ENCODE results near the gene IKZF3.
A peak's percentile ranks its signal among the peaks of the same experiment; 100 is the strongest.

IKZF3 gene

GRCh38 chr17:39753514-39754160 is 110.5 kb downstream of the IKZF3 start:
- CTCF ChIA-PET = interaction anchor here (0.6 to 10.1 kb wide), 25 partner anchors 9 to 518 kb away, joined by 3 to 140 read pairs (median 4); partner anchors contain the start of genes MIEN1, PNMT and PPP1R1B
- POLR2A ChIA-PET = interaction anchor here (1.0 to 2.3 kb wide), 5 partner anchors 14 to 82 kb away, joined by 3 to 8 read pairs (median 4); partner anchors contain the start of genes ERBB2 and MIEN1
- H3K27ac ChIP-seq (ENCODE audit: extremely low read depth, low read depth, low read length) = peak overlapping the region; percentile 87
- TF ChIP-seq KLF1 (tag by site-specific recombination; IDR thresholded peaks at IDR 0.05) = peak; percentile 17; the same call in 1 of the 2 replicates
- peak; percentile 83; the same call in 1 of the 2 replicates for TF ChIP-seq TCF7L2 (IDR thresholded peaks at IDR 0.05; ENCODE audit: borderline replicate concordance, low read depth, low read length)
- TF ChIP-seq, protein P1, sequence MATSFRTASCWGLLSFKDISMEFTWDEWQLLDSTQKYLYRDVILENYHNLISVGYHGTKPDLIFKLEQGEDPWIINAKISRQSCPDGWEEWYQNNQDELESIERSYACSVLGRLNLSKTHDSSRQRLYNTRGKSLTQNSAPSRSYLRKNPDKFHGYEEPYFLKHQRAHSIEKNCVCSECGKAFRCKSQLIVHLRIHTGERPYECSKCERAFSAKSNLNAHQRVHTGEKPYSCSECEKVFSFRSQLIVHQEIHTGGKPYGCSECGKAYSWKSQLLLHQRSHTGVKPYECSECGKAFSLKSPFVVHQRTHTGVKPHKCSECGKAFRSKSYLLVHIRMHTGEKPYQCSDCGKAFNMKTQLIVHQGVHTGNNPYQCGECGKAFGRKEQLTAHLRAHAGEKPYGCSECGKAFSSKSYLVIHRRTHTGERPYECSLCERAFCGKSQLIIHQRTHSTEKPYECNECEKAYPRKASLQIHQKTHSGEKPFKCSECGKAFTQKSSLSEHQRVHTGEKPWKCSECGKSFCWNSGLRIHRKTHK (tag by site-specific recombination; IDR thresholded peaks at IDR 0.05) = no peak
- peak; percentile 57; the same call in 1 of the 2 replicates for TF ChIP-seq ZNF777 (tag by site-specific recombination; IDR thresholded peaks at IDR 0.05; ENCODE audit: borderline replicate concordance)
- peaks cover 4% of the 10 kb centered on the region; the same call in 1 of the 2 replicates for H3K4me1 ChIP-seq (ENCODE audit: control insufficient read depth, insufficient read depth, low read length)
- H3K36me3 ChIP-seq (ENCODE audit: control insufficient read depth in 2 of 2, insufficient read depth in 1 of 2, low read length in 2 of 2) = no peaks in the 10 kb centered on the region
- no peaks in the 10 kb centered on the region for H3K9me3 ChIP-seq (ENCODE audit: control insufficient read depth, insufficient read depth, low read depth, low read length)
- peak overlapping the region; percentile 50 for H3K4me3 ChIP-seq (ENCODE audit: low read depth, low read length)

DNA sequence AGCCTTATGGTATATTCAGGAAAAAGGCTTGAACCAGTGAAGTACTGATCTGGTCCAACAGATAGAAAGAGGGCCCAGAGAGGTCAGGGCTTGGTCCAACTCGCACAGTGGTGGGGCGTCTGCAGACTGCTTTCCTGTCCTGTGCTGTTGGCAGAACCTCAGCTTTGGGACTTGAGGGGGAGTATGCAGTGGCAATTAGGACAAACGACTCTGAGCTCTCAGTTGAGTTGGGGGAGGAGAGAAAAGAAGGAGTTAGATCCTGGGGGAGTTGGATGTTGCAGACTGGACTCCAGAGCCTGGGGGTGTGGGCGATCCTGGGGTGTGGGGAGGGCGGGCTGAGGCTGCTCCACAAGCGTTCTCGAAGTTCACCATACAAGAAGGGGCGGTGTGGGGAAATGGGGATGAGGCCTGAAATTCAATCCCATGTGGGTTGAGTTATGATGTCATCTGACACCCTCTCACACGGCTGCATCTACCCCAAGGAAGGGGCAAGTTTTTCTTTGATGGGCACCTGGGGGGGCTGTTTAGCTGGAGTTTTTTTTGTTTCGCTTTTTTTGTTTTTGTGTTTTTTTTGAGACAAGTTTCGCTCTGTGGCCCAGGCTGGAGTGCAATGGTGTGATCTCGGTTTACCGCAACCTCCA is 111.8 kb downstream of the IKZF3 start:
- no peaks in the 10 kb centered on the region for H3K9me3 ChIP-seq (ENCODE audit: control insufficient read depth, insufficient read depth, low read depth, low read length)
- H3K36me3 ChIP-seq (ENCODE audit: control insufficient read depth in 2 of 2, insufficient read depth in 1 of 2, low read length in 2 of 2) = no peaks in the 10 kb centered on the region
- H3K4me3 ChIP-seq (ENCODE audit: low read depth, low read length) = no peak overlapping the region
- ChIA-PET POLR2A (interaction anchor here (0.6 to 2.3 kb wide), 4 partner anchors 22 to 228 kb away, joined by 3 to 8 read pairs (median 4); partner anchors contain the start of genes ERBB2, MIEN1 and PSMD3), CTCF (interaction anchor here (0.6 to 10.1 kb wide), 15 partner anchors 20 to 290 kb away, joined by 3 to 140 read pairs (median 4); partner anchors contain the start of genes ERBB2, MIEN1 and PPP1R1B)
- peaks cover 4% of the 10 kb centered on the region; the same call in 1 of the 2 replicates for H3K4me1 ChIP-seq (ENCODE audit: control insufficient read depth, insufficient read depth, low read length)
- no peak overlapping the region for H3K27ac ChIP-seq (ENCODE audit: extremely low read depth, low read depth, low read length)
- TF ChIP-seq ZNF830 (tag by site-specific recombination; IDR thresholded peaks at IDR 0.05; ENCODE audit: low read depth) (no peak), ZNF2 (tag by site-specific recombination; IDR thresholded peaks at IDR 0.05) (no peak), ZBTB21 (tag by site-specific recombination; IDR thresholded peaks at IDR 0.05) (peak; percentile 47; the same call in 1 of the 2 replicates), EGR2 (tag by site-specific recombination; IDR thresholded peaks at IDR 0.05; ENCODE audit: low read depth) (peak; percentile 95), ZNF629 (tag by site-specific recombination; IDR thresholded peaks at IDR 0.05) (peak; percentile 79), ATF2 (tag by site-specific recombination; IDR thresholded peaks at IDR 0.05; ENCODE audit: low read depth) (peak; percentile 76), ZNF366 (tag by site-specific recombination; conservative IDR thresholded peaks at IDR 0.05) (peak; percentile 44; the same call in 1 of the 2 replicates), ZNF335 (tag by site-specific recombination; conservative IDR thresholded peaks at IDR 0.05) (0 out of 2 replicates have a peak, but pooled peaks have one; percentile 13), ZBTB8A (tag by site-specific recombination; IDR thresholded peaks at IDR 0.05) (peak; percentile 38; the same call in 1 of the 2 replicates), KLF1 (tag by site-specific recombination; IDR thresholded peaks at IDR 0.05) (peak; percentile 73), ZNF549 (tag by site-specific recombination; IDR thresholded peaks at IDR 0.05) (no peak), ZSCAN18 (tag by site-specific recombination; IDR thresholded peaks at IDR 0.05) (no peak), SP7 (tag by site-specific recombination; IDR thresholded peaks at IDR 0.05) (peak; percentile 62), IKZF3 (tag by site-specific recombination; IDR thresholded peaks at IDR 0.05) (peak; percentile 51; the same call in 1 of the 2 replicates), GLIS1 (tag by site-specific recombination; IDR thresholded peaks at IDR 0.05) (peak; percentile 70)
- TF ChIP-seq, protein P2, sequence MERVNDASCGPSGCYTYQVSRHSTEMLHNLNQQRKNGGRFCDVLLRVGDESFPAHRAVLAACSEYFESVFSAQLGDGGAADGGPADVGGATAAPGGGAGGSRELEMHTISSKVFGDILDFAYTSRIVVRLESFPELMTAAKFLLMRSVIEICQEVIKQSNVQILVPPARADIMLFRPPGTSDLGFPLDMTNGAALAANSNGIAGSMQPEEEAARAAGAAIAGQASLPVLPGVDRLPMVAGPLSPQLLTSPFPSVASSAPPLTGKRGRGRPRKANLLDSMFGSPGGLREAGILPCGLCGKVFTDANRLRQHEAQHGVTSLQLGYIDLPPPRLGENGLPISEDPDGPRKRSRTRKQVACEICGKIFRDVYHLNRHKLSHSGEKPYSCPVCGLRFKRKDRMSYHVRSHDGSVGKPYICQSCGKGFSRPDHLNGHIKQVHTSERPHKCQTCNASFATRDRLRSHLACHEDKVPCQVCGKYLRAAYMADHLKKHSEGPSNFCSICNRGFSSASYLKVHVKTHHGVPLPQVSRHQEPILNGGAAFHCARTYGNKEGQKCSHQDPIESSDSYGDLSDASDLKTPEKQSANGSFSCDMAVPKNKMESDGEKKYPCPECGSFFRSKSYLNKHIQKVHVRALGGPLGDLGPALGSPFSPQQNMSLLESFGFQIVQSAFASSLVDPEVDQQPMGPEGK (tag by site-specific recombination; IDR thresholded peaks at IDR 0.05) = peak; percentile 79
- TF ChIP-seq, protein P3, sequence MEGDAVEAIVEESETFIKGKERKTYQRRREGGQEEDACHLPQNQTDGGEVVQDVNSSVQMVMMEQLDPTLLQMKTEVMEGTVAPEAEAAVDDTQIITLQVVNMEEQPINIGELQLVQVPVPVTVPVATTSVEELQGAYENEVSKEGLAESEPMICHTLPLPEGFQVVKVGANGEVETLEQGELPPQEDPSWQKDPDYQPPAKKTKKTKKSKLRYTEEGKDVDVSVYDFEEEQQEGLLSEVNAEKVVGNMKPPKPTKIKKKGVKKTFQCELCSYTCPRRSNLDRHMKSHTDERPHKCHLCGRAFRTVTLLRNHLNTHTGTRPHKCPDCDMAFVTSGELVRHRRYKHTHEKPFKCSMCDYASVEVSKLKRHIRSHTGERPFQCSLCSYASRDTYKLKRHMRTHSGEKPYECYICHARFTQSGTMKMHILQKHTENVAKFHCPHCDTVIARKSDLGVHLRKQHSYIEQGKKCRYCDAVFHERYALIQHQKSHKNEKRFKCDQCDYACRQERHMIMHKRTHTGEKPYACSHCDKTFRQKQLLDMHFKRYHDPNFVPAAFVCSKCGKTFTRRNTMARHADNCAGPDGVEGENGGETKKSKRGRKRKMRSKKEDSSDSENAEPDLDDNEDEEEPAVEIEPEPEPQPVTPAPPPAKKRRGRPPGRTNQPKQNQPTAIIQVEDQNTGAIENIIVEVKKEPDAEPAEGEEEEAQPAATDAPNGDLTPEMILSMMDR (tag by site-specific recombination; IDR thresholded peaks at IDR 0.05) = peak; percentile 45; the same call in 1 of the 2 replicates
